Stimulated activated CD4-positive, alpha-beta T cell treated with anti-CD3 and anti-CD28 coated beads, Interleukin-1b, Interleukin-23, amount 100 ng/mL, for 1 hour (primary cell): Measurements from ENCODE around the gene ZMAT2.
A peak's percentile ranks its signal among the peaks of the same experiment; 100 is the strongest.
"Not testable (repeated sequence)": the region's sequence is repeated elsewhere in the genome, so short reads cannot be mapped to it uniquely, and the experiment has no call there.

Experiments used
- DNase-seq, 2 donors: peaks; one replicate each; pipeline ENCODE4 v3.0.0-alpha.2; 2020; ENCODE audit warnings: low read depth in 2 of 2

Gene ZMAT2

GRCh38 chr5:140700177-140701144 is at the start of gene ZMAT2:
Gene ZMAT2, plus strand, starts transcription at chr5:140700447. Its CDS starts 14 bp downstream, at chr5:140700461.
- peak; percentile 70 for DNase-seq

- DNase-seq = no peak
Observed at GRCh38 chr5:140658870-140659269, 41.4 kb upstream of the ZMAT2 start.

GRCh38 chr5:140660371-140660770 is 39.9 kb upstream of the ZMAT2 start:
- not testable (repeated sequence) for DNase-seq

- no peak for DNase-seq
Observed at GRCh38 chr5:140664030-140664358, 36.3 kb upstream of the ZMAT2 start.

- peak; percentile 84 to 91 for DNase-seq
Observed at GRCh38 chr5:140664359-140665119, 35.7 kb upstream of the ZMAT2 start, which contains the start of gene WDR55. Gene WDR55, plus strand, starts transcription at chr5:140664904. Its CDS starts 9 bp downstream, at chr5:140664913.

- not testable (repeated sequence) for DNase-seq
Observed at GRCh38 chr5:140671035-140671434, 29.2 kb upstream of the ZMAT2 start.

- DNase-seq = no peak
Observed at GRCh38 chr5:140671472-140672125, 28.6 kb upstream of the ZMAT2 start.

GRCh38 chr5:140672455-140673186 is 27.6 kb upstream of the ZMAT2 start:
- DNase-seq = no peak

- DNase-seq = no peak
Observed at GRCh38 chr5:140673187-140673976, 26.9 kb upstream of the ZMAT2 start, which contains the start of gene DND1. Gene DND1, minus strand, starts transcription at chr5:140673576. Its CDS starts 34 bp downstream, at chr5:140673542.

GRCh38 chr5:140674211-140674610 is 26.0 kb upstream of the ZMAT2 start:
- no peak for DNase-seq

GRCh38 chr5:140674629-140675028 is 25.6 kb upstream of the ZMAT2 start:
- no peak for DNase-seq

- DNase-seq = no peak
Observed at GRCh38 chr5:140677947-140678346, 22.3 kb upstream of the ZMAT2 start.

GRCh38 chr5:140678993-140679392 is 21.3 kb upstream of the ZMAT2 start:
- DNase-seq = no peak

- DNase-seq = no peak
Observed at GRCh38 chr5:140690376-140690932, 9.8 kb upstream of the ZMAT2 start.

- peak; percentile 54 to 59 for DNase-seq
Observed at GRCh38 chr5:140690941-140691924, 9.0 kb upstream of the ZMAT2 start, which contains the start of the genes HARS1 and HARS2. Gene HARS1, minus strand, starts transcription at chr5:140691370. Its CDS starts 66 bp downstream, at chr5:140691304. Gene HARS2, plus strand, starts transcription at chr5:140691455. Its CDS starts 194 bp downstream, at chr5:140691649.

- DNase-seq = no peak
Observed at GRCh38 chr5:140694276-140694675, 6.0 kb upstream of the ZMAT2 start.

GRCh38 chr5:140696891-140697492 is 3.3 kb upstream of the ZMAT2 start:
- no peak for DNase-seq

- no peak for DNase-seq
Observed at GRCh38 chr5:140707812-140708211, 7.6 kb downstream of the ZMAT2 start.
